ENCODE measurements around the gene PLXND1. TPM values are rescaled to one million over a fixed set of nuclear protein-coding genes. Genes with fewer than 3 reads are reported as not detected.

Gene PLXND1
- total RNA-seq, 3 donors from 2014 or later (not counting 1 experiment from before 2014, with no cell fraction given): 135 to 214 (median 189) TPM

DNA sequence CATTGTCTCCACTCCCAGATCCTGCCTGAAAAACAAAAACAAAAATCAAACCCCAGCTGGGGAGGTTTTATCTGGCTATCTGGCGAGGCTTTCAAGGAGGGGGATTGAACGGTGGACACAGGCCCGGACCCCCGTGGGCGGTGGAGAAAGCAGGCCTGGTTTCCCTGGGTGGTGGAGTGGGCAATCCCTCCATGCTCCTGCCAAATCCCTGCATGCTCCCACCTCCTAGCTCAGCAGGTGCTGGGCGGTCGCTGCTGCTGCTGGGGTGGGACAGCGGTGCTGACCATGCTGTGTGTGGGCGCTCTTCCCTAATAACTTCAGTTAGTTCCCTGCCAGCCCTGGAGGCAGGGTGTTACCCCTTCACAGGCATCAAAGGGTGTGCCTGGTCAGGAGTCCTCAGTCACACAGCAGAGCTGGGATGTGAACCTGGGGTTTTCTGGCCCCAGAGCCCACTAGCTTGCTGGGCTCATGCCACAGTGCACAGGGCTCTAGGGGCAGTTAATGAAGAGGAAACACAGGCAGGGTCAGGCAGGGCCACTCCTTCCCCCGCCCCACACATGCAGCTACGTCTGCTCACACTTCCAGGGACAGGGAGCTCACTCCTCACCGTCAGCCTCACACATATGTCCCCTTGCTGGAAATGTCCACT is 15.9 kb upstream of the PLXND1 start:
- intact Hi-C loops (cut with micrococcal nuclease): loop anchor here (10.0 kb wide), 1 partner anchor 472 kb away; no protein-coding TSS in a partner anchor
- Mint-ChIP-seq H3K36me3 (no peaks in the 10 kb centered on the region), H3K4me3 (no peak overlapping the region), H3K27ac (no peak overlapping the region), H3K9me3 (no peaks in the 10 kb centered on the region), H3K27me3 (ENCODE audit: low read depth in 2 of 2) (peaks cover 0 to 5% of the 10 kb centered on the region in 2 donors), H3K4me1 (peaks cover 31 to 40% of the 10 kb centered on the region in 2 donors)
- 85% methylated on average over 12 of the region's 12 CpGs for WGBS (ENCODE audit: insufficient coverage)
- H3K4me1 ChIP-seq (ENCODE audit: control insufficient read depth, insufficient read depth, low read length): peaks cover 50% of the 10 kb centered on the region
- no peak for DNase-seq
- no peak overlapping the region for H3K4me3 ChIP-seq (ENCODE audit: low read length)
- H3K27me3 ChIP-seq (ENCODE audit: control insufficient read depth, insufficient read depth, low read length): no peaks in the 10 kb centered on the region
- no peaks in the 10 kb centered on the region for H3K36me3 ChIP-seq (ENCODE audit: control insufficient read depth, insufficient read depth, low read length)
- H3K27ac ChIP-seq (ENCODE audit: low read length): no peak overlapping the region
- no peak for ATAC-seq
- TF ChIP-seq, protein P1, sequence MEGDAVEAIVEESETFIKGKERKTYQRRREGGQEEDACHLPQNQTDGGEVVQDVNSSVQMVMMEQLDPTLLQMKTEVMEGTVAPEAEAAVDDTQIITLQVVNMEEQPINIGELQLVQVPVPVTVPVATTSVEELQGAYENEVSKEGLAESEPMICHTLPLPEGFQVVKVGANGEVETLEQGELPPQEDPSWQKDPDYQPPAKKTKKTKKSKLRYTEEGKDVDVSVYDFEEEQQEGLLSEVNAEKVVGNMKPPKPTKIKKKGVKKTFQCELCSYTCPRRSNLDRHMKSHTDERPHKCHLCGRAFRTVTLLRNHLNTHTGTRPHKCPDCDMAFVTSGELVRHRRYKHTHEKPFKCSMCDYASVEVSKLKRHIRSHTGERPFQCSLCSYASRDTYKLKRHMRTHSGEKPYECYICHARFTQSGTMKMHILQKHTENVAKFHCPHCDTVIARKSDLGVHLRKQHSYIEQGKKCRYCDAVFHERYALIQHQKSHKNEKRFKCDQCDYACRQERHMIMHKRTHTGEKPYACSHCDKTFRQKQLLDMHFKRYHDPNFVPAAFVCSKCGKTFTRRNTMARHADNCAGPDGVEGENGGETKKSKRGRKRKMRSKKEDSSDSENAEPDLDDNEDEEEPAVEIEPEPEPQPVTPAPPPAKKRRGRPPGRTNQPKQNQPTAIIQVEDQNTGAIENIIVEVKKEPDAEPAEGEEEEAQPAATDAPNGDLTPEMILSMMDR (IDR thresholded peaks at IDR 0.05): no peak
- H3K9me3 ChIP-seq (ENCODE audit: control insufficient read depth, insufficient read depth, low read length): no peaks in the 10 kb centered on the region

DNA sequence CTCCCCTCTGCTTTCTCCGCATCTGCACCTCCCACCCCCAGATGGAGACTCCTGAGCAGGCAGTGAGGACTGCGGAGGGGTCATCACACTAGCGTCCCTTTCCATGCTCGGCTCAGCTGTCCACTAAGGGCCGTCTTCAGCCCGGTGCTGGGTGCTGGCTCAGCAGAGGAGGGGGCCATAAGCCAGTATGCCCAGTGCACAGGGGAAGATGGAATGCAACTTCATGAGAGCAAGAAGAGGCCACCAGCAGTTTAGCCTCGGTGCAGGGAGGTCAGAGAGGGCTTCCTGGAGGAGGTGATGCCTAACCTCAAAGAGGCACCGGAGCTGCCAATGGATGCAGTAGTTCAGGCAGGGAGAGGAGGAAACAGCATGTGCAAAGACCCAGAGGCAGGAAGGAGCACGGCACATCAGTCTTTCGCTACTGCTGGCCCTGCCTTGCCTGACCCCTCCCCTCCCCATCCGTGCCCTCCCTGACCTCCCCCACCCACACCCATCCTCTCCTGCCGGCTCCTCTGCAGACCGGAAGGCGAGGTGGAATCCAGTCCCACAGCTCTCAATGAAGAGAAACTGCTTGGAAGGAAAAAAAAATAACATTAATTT is 15.2 kb upstream of the PLXND1 start:
- Mint-ChIP-seq H3K27ac (no peak overlapping the region), H3K9me3 (no peaks in the 10 kb centered on the region), H3K36me3 (no peaks in the 10 kb centered on the region), H3K4me1 (peaks cover 26 to 35% of the 10 kb centered on the region in 2 donors), H3K27me3 (ENCODE audit: low read depth in 2 of 2) (peaks cover 0 to 8% of the 10 kb centered on the region in 2 donors), H3K4me3 (no peak overlapping the region)
- peaks cover 50% of the 10 kb centered on the region for H3K4me1 ChIP-seq (ENCODE audit: control insufficient read depth, insufficient read depth, low read length)
- no peak for DNase-seq
- no peak overlapping the region for H3K4me3 ChIP-seq (ENCODE audit: low read length)
- no peak for ATAC-seq
- WGBS (ENCODE audit: insufficient coverage): 85% methylated on average over 12 of the region's 14 CpGs
- TF ChIP-seq, protein P1 (IDR thresholded peaks at IDR 0.05): no peak
- no peaks in the 10 kb centered on the region for H3K36me3 ChIP-seq (ENCODE audit: control insufficient read depth, insufficient read depth, low read length)
- no peaks in the 10 kb centered on the region for H3K9me3 ChIP-seq (ENCODE audit: control insufficient read depth, insufficient read depth, low read length)
- intact Hi-C loops (cut with micrococcal nuclease): loop anchor here (10.0 kb wide), 1 partner anchor 473 kb away; no protein-coding TSS in a partner anchor
- H3K27me3 ChIP-seq (ENCODE audit: control insufficient read depth, insufficient read depth, low read length): no peaks in the 10 kb centered on the region
- H3K27ac ChIP-seq (ENCODE audit: low read length): no peak overlapping the region

DNA sequence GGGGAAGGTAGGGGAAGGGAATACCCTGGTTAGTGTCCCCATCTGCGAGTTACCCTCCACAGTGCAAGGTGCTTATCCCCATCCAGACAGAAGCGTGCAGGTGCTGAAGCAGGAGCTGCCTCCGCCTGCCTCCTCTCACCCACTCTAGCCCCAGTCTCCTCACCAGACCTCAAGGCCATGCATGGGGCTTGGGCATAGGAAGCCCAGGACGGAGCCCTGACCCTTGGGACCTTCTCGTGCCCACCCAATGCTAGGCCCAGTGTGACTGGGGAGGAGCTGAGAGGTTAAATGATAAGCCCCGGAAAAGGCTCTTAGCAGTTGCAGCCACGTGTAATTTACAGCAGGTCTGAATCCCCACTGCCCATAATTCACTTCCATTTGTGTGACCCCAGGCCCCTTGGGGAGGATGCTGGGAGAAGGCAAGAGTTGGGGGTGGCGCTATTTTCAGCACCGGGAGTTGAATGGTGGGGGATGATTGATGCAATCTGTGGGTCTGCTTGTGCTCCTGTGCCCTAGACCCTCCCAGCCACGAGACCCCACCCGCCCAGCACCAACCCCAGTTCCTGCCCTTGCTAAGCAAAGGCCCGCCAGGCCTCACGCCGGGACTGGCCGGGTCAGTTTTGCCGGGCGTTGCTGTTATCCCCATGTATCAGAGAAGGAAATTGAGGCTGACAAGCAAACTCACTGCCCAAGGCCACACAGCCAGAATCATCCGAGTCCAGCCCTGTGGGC is 14.5 kb upstream of the PLXND1 start:
- no peak for ATAC-seq
- H3K4me3 Mint-ChIP-seq: no peak overlapping the region
- Histone ChIP-seq H3K9me3 (ENCODE audit: control insufficient read depth, insufficient read depth, low read length) (no peaks in the 10 kb centered on the region), H3K36me3 (ENCODE audit: control insufficient read depth, insufficient read depth, low read length) (no peaks in the 10 kb centered on the region), H3K4me1 (ENCODE audit: control insufficient read depth, insufficient read depth, low read length) (peaks cover 44% of the 10 kb centered on the region), H3K27me3 (ENCODE audit: control insufficient read depth, insufficient read depth, low read length) (no peaks in the 10 kb centered on the region), H3K4me3 (ENCODE audit: low read length) (no peak overlapping the region), H3K27ac (ENCODE audit: low read length) (no peak overlapping the region)
- H3K27me3 Mint-ChIP-seq (ENCODE audit: low read depth in 2 of 2): peaks cover 0 to 8% of the 10 kb centered on the region in 2 donors
- H3K4me1 Mint-ChIP-seq: peaks cover 22 to 32% of the 10 kb centered on the region in 2 donors
- no peaks in the 10 kb centered on the region for H3K9me3 Mint-ChIP-seq
- intact Hi-C loops (cut with micrococcal nuclease): loop anchor here (10.0 kb wide), 1 partner anchor 474 kb away; no protein-coding TSS in a partner anchor
- no peak overlapping the region for H3K27ac Mint-ChIP-seq
- DNase-seq: no peak
- WGBS (ENCODE audit: insufficient coverage): 86% methylated on average over 17 of the region's 18 CpGs
- no peaks in the 10 kb centered on the region for H3K36me3 Mint-ChIP-seq
- TF ChIP-seq, protein P1 (IDR thresholded peaks at IDR 0.05): no peak
